Thyroid gland (tissue), 4 donors: ENCODE results near the gene PLD2. TPM values are rescaled to one million over a fixed set of nuclear protein-coding genes. Genes with fewer than 3 reads are reported as not detected.

Experiments used
- DNase-seq, 2 donors: peaks; one replicate each; pipeline ENCODE4 v3.0.0-alpha.2; 2019
- H3K27ac ChIP-seq, 3 donors: fragments of 200-600 bp; sonication (generic); 1 replicate in 2 of 3; 2 replicates in 1 of 3; pipeline ENCODE4 v1.5.1; 2016 to 2019; ENCODE audit warnings: mild to moderate bottlenecking in 1 of 3, moderate library complexity in 1 of 3
- H3K27me3 ChIP-seq: fragments of 200-600 bp; sonication (generic); one replicate; pipeline ENCODE4 v1.5.1; 2019
- H3K36me3 ChIP-seq, 2 donors: fragments of 200-600 bp; sonication (generic); one replicate each; pipeline ENCODE4 v1.5.1; 2016 to 2019
- H3K4me1 ChIP-seq, 2 donors: fragments of 200-600 bp; sonication (generic); one replicate each; pipeline ENCODE4 v1.5.1; 2017 to 2019
- H3K4me3 ChIP-seq, 3 donors: fragments of 200-600 bp; sonication (generic); replicated peaks in 1 of 3; 1 replicate in 2 of 3; 2 replicates in 1 of 3; pipeline ENCODE4 v1.5.1; 2016; ENCODE audit warnings: mild to moderate bottlenecking in 1 of 3
- H3K9me3 ChIP-seq: fragments of 200-600 bp; sonication (generic); one replicate; pipeline ENCODE4 v1.5.1; 2017
- CTCF ChIP-seq, 6 experiments: fragments of 200-600 bp in 3 of 6; fragments of 450-650 bp in 3 of 6; sonication (generic) in 3 of 6; IDR thresholded peaks; one replicate each; pipeline ENCODE4 v1.5.1; 2016 to 2019; ENCODE audit warnings: antibody characterized with exemption in 6 of 6, mild to moderate bottlenecking in 2 of 6, inconsistent platforms in 1 of 6, moderate library complexity in 1 of 6
- POLR2A ChIP-seq, 2 donors: fragments of 450-650 bp; IDR thresholded peaks; one replicate each; pipeline ENCODE4 v1.6.1; 2017; ENCODE audit warnings: antibody characterized with exemption in 2 of 2, mild to moderate bottlenecking in 2 of 2, moderate library complexity in 1 of 2
- WGBS, 2 donors: methylation state at CpG; one replicate each; pipeline ENCODE4 v1.1.5; 2017; 5-methylcytosine and 5-hydroxymethylcytosine counted together
- intact Hi-C: fragments of 100-400 bp; cut with DNase I; formaldehyde crosslinking; loops from one replicate; pipeline ENCODE4 v1.15.1; 2023
- total RNA-seq, 4 donors: library from RNA; depleted of rRNA; stranded (reverse); fragments of >200 nt; gene quantifications; one replicate each; pipeline ENCODE4 v1.2.3, GENCODE V29; 2016

Gene PLD2
- total RNA-seq, 4 donors from 2014 or later: 10.7 to 20.0 (median 16.2) TPM

- TF ChIP-seq POLR2A (IDR thresholded peaks at IDR 0.05) (peak in 1 of 2 donors; percentile 85), CTCF (IDR thresholded peaks at IDR 0.05) (peak; percentile 24 to 85 (median 66))
- no peaks in the 10 kb centered on the region for H3K36me3 ChIP-seq
- peaks cover 3% of the 10 kb centered on the region for H3K27me3 ChIP-seq
- H3K4me1 ChIP-seq: peaks cover 15 to 29% of the 10 kb centered on the region in 2 donors
- peak overlapping the region; percentile 40 to 63 (median 59) for H3K4me3 ChIP-seq
- H3K9me3 ChIP-seq: no peaks in the 10 kb centered on the region
- WGBS, 2 donors: 0% methylated on average over 11 to 23 of the region's 91 CpGs
- DNase-seq: peak; percentile 79 to 80
- intact Hi-C loops: loop anchor here (5.0 kb wide), 1 partner anchor 48 kb away; no protein-coding TSS in a partner anchor
- H3K27ac ChIP-seq: peak overlapping the region; percentile 83 to 95 (median 85)
Measured at GRCh38 chr17:4789951-4790704, 16.8 kb upstream of the PLD2 start.

- Histone ChIP-seq H3K27ac (peak overlapping the region; percentile 83 to 95 (median 85)), H3K4me3 (peak overlapping the region in 2 of 3 donors; percentile 40 to 63), H3K4me1 (peaks cover 10 to 24% of the 10 kb centered on the region in 2 donors), H3K9me3 (no peaks in the 10 kb centered on the region), H3K27me3 (peaks cover 2% of the 10 kb centered on the region), H3K36me3 (no peaks in the 10 kb centered on the region)
- intact Hi-C loops: no loop called here
- TF ChIP-seq POLR2A (IDR thresholded peaks at IDR 0.05) (no peak), CTCF (IDR thresholded peaks at IDR 0.05) (no peak)
- DNase-seq: no peak
- WGBS, 2 donors: 47 to 48% methylated on average over 7 of the region's 7 CpGs
Measured at GRCh38 chr17:4790705-4791088, 16.3 kb upstream of the PLD2 start.

GRCh38 chr17:4795168-4795567, 11.8 kb upstream of the PLD2 start:
- Histone ChIP-seq H3K27me3 (no peaks in the 10 kb centered on the region), H3K9me3 (no peaks in the 10 kb centered on the region), H3K36me3 (peaks cover 14% of the 10 kb centered on the region in 2 donors), H3K4me1 (peaks cover 7 to 8% of the 10 kb centered on the region in 2 donors), H3K27ac (no peak overlapping the region), H3K4me3 (no peak overlapping the region)
- DNase-seq: no peak
- 95 to 100% methylated on average over 1 of the region's 1 CpG for WGBS, 2 donors
- TF ChIP-seq POLR2A (IDR thresholded peaks at IDR 0.05): no peak
- TF ChIP-seq CTCF (IDR thresholded peaks at IDR 0.05): no peak
- intact Hi-C loops: no loop called here

- H3K27me3 ChIP-seq: no peaks in the 10 kb centered on the region
- WGBS, 2 donors: 0 to 2% methylated on average over 7 of the region's 7 CpGs
- no peak for TF ChIP-seq CTCF (IDR thresholded peaks at IDR 0.05)
- TF ChIP-seq POLR2A (IDR thresholded peaks at IDR 0.05): no peak
- peaks cover 7 to 8% of the 10 kb centered on the region in 2 donors for H3K4me1 ChIP-seq
- H3K27ac ChIP-seq: peak overlapping the region in 2 of 3 donors; percentile 37 to 77
- DNase-seq: peak; percentile 11 to 27
- intact Hi-C loops: no loop called here
- H3K4me3 ChIP-seq: peak overlapping the region; percentile 37 to 88 (median 81)
- H3K9me3 ChIP-seq: no peaks in the 10 kb centered on the region
- H3K36me3 ChIP-seq: peaks cover 14% of the 10 kb centered on the region in 2 donors
Measured at GRCh38 chr17:4796552-4796920, 10.4 kb upstream of the PLD2 start.
